Right lobe of liver (tissue), 6 donors: Measurements from ENCODE around the gene FILIP1L. TPM values are rescaled to one million over a fixed set of nuclear protein-coding genes. Genes with fewer than 3 reads are reported as not detected.

ENCODE experiments used
- ATAC-seq, 4 donors: fragments of 200-7000 bp; cut with Tn5 transposase; one replicate each; pipeline ENCODE4 v1.9.1; 2020; ENCODE audit warnings: mild to moderate bottlenecking in 4 of 4, moderate library complexity in 4 of 4
- DNase-seq, 3 donors: peaks; one replicate each; pipeline ENCODE4 v3.0.0-alpha.2; 2020
- H3K27ac ChIP-seq, 3 donors: fragments of 200-600 bp; one replicate each; pipeline ENCODE4 v1.8.0; 2022
- H3K27me3 ChIP-seq, 2 donors: fragments of 200-600 bp; one replicate each; pipeline ENCODE4 v1.8.0; 2022
- H3K36me3 ChIP-seq, 4 donors: fragments of 200-600 bp; sonication (generic) in 1 of 4; one replicate each; pipeline versions ENCODE4 v1.5.1 to v1.8.0; 2017 to 2022; ENCODE audit warnings: control low read depth in 1 of 4
- H3K4me1 ChIP-seq, 4 donors: fragments of 200-600 bp; sonication (generic) in 1 of 4; one replicate each; pipeline versions ENCODE4 v1.5.1 to v1.8.0; 2017 to 2022; ENCODE audit warnings: control low read depth in 1 of 4
- H3K4me3 ChIP-seq, 3 donors: fragments of 200-600 bp; one replicate each; pipeline ENCODE4 v1.8.0; 2022
- H3K9me3 ChIP-seq, 4 donors: fragments of 200-600 bp; sonication (generic) in 1 of 4; one replicate each; pipeline versions ENCODE4 v1.5.1 to v1.8.0; 2017 to 2022; ENCODE audit warnings: control low read depth in 1 of 4
- CTCF ChIP-seq, 4 donors: fragments of 200-600 bp in 3 of 4; fragments of 450-650 bp in 1 of 4; IDR thresholded peaks; one replicate each; pipeline versions ENCODE4 v1.5.1 to v1.8.0; 2016 to 2022; ENCODE audit warnings: antibody characterized with exemption in 4 of 4, mild to moderate bottlenecking in 2 of 4
- POLR2A ChIP-seq: fragments of 450-650 bp; IDR thresholded peaks from one replicate; pipeline ENCODE4 v1.6.1; 2017; ENCODE audit warnings: antibody characterized with exemption, mild to moderate bottlenecking
- WGBS: methylation state at CpG from one replicate; pipeline ENCODE4 v1.1.6; 2018; ENCODE audit warnings: low coverage, low lambda C conversion rate; ENCODE audit not compliant: insufficient coverage; ENCODE audit errors: missing lambda C conversion rate; 5-methylcytosine and 5-hydroxymethylcytosine counted together
- intact Hi-C, 2 donors: fragments of 100-400 bp; cut with DNase I; formaldehyde crosslinking; loops; one replicate each; pipeline versions ENCODE4 v1.11.2 to v1.14.1; 2022
- total RNA-seq, 6 experiments: library from RNA; depleted of rRNA in 2 of 6; stranded (reverse); fragments of >200 nt in 2 of 6; fragmentation: NEBNext Ultra II Directional in 3 of 6; extraction: Animal tissue kit (Norgen Biotek cat#: 25700) in 3 of 6; gene quantifications; one replicate each; pipeline versions ENCODE4 v1.1.0 to v1.2.4, GENCODE V29; 2016 to 2023
- donor health status: DM: no; HTN: yes; CAD: no.
- donor health status: DM: no; HTN: no; CAD: no.
- donor health status: DM: no; HTN: no; CAD: no.
- donor health status: DM: no; HTN: yes; CAD: no.
- donor health status: DM: no; HTN: yes; CAD: no.

FILIP1L gene
- total RNA-seq, 6 experiments from 2014 or later, result 0.97 to 10.8 (median 3.6) TPM

DNA sequence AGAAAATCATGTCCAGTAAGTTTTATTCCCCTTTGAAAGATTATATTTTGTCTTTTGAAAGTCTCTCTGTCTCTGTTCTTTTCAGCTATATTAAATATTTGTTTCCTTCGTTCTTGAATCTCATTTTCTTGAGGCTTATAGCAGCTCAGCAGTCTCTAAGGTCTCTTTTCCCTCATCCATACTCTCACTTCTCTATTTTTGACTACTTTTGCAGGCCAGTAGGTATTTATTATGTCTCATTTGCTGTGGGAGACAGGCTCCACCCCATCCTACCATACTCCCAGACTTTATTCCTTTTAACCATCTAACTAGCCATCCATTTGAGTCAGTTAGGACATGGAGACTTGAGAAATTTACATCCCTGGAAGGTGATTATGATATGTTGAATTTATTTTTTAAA, 71.0 kb downstream of the FILIP1L start:
- no peaks in the 10 kb centered on the region for H3K9me3 ChIP-seq
- DNase-seq, result no peak
- peak overlapping the region; percentile 19 to 73 (median 53) for H3K27ac ChIP-seq
- no peak for ATAC-seq
- intact Hi-C loops, result no loop called here
- WGBS, result 83% methylated on average over 1 of the region's 1 CpG
- no peaks in the 10 kb centered on the region for H3K27me3 ChIP-seq
- peaks cover 0 to 7% (median 0%) of the 10 kb centered on the region in 4 donors for H3K4me1 ChIP-seq
- no peaks in the 10 kb centered on the region for H3K36me3 ChIP-seq
- TF ChIP-seq POLR2A (no peak), CTCF (IDR thresholded peaks at IDR 0.05) (no peak)
- H3K4me3 ChIP-seq, result no peak overlapping the region

GRCh38 chr3:100042166-100042981, 71.9 kb downstream of the FILIP1L start:
- ATAC-seq (peak in 1 of 4 donors; percentile 36), DNase-seq (no peak)
- Histone ChIP-seq H3K36me3 (no peaks in the 10 kb centered on the region), H3K27ac (peak overlapping the region; percentile 19 to 73 (median 53)), H3K9me3 (no peaks in the 10 kb centered on the region), H3K4me3 (no peak overlapping the region), H3K27me3 (no peaks in the 10 kb centered on the region), H3K4me1 (peaks cover 0 to 7% (median 0%) of the 10 kb centered on the region in 4 donors)
- WGBS, result 72% methylated on average over 6 of the region's 6 CpGs
- TF ChIP-seq POLR2A (no peak), CTCF (IDR thresholded peaks at IDR 0.05) (no peak)
- intact Hi-C loops, result no loop called here

GRCh38 chr3:100041328-100041749, 73.0 kb downstream of the FILIP1L start:
- peak; percentile 30 to 72 (median 54) for ATAC-seq
- 71% methylated on average over 1 of the region's 1 CpG for WGBS
- H3K27ac ChIP-seq, result peak overlapping the region; percentile 39 to 73 (median 53)
- H3K4me1 ChIP-seq, result peaks cover 0 to 7% (median 0%) of the 10 kb centered on the region in 4 donors
- no peaks in the 10 kb centered on the region for H3K9me3 ChIP-seq
- TF ChIP-seq POLR2A (no peak), CTCF (IDR thresholded peaks at IDR 0.05) (no peak)
- DNase-seq, result no peak
- H3K36me3 ChIP-seq, result no peaks in the 10 kb centered on the region
- H3K27me3 ChIP-seq, result no peaks in the 10 kb centered on the region
- intact Hi-C loops, result no loop called here
- H3K4me3 ChIP-seq, result no peak overlapping the region

DNA sequence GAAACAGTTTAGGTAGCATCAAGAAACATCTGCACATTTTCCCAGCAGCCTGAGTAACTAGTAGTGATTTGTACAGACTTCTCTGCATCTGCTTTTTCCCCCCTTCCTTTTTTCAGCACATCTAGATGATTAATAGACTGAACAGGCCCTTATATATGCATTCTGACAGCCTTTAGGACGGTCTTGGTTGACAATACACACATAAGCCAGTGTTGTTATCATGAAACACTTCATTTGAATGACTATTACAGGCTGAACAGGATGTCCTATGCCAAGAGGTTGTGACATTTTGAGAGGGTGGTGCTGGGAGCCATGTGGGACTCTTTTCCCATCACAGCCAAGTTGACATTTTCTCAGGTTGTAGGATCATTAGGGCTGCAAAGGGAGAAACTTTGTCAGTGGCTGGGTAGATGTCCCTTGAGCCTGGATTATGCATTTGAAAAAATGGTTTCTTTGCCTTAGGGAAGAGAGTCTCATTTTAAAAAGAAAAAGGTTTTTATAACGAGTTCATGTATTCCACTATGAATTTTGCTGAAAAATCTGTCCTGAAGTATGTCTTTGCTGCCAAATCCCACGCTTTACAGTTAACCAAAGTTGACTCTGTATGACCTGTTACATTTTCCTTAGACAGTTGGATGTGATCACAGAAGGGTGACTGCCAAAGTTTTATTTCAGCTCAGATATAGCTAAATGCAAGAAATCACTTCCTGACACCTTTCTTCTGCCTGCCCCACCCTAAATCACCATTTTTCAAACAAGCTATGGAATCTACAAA, 73.7 kb downstream of the FILIP1L start:
- ATAC-seq (peak in 3 of 4 donors; percentile 32 to 74 (median 53)), DNase-seq (no peak)
- H3K36me3 ChIP-seq, result no peaks in the 10 kb centered on the region
- H3K4me3 ChIP-seq, result no peak overlapping the region
- intact Hi-C loops, result no loop called here
- peaks cover 0 to 3% (median 0%) of the 10 kb centered on the region in 4 donors for H3K4me1 ChIP-seq
- H3K27ac ChIP-seq, result peak overlapping the region; percentile 31 to 73 (median 39)
- 76% methylated on average over 3 of the region's 3 CpGs for WGBS
- TF ChIP-seq CTCF (IDR thresholded peaks at IDR 0.05) (no peak), POLR2A (no peak)
- no peaks in the 10 kb centered on the region for H3K9me3 ChIP-seq
- H3K27me3 ChIP-seq, result no peaks in the 10 kb centered on the region
